ENCODE results near the gene CHST1.

DNA sequence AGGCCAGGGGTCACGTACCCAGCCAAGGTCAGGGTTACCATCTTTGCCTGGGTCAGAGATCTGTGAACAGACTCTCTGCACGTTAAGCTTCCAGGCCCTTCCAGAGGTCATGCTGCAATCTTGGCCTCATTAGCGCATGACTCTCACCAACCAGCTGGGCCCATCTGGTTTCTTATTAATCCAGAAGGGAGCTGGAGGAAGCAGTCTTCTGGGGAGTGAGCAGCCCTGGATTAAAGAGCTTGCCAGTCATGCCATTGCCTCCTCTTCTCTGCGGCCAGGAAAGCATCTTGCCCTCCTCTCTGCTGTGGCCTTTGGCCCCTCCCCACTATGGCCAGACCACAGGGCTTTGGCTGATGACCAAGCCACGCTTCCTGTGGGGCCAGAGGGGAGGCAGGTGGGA lies 57.4 kb downstream of the CHST1 start:
- TF ChIP-seq, protein P1, sequence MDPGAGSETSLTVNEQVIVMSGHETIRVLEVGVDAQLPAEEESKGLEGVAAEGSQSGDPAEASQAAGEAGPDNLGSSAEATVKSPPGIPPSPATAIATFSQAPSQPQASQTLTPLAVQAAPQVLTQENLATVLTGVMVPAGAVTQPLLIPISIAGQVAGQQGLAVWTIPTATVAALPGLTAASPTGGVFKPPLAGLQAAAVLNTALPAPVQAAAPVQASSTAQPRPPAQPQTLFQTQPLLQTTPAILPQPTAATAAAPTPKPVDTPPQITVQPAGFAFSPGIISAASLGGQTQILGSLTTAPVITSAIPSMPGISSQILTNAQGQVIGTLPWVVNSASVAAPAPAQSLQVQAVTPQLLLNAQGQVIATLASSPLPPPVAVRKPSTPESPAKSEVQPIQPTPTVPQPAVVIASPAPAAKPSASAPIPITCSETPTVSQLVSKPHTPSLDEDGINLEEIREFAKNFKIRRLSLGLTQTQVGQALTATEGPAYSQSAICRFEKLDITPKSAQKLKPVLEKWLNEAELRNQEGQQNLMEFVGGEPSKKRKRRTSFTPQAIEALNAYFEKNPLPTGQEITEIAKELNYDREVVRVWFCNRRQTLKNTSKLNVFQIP (CRISPR knock-in tag; IDR thresholded peaks at IDR 0.05; ENCODE audit: borderline replicate concordance, low read depth) = no peak
- TF ChIP-seq ESRRG (CRISPR knock-in tag; IDR thresholded peaks at IDR 0.05) (no peak), TCF4 (CRISPR knock-in tag; IDR thresholded peaks at IDR 0.05; ENCODE audit: borderline replicate concordance) (no peak), TOX (CRISPR knock-in tag; IDR thresholded peaks at IDR 0.05; ENCODE audit: borderline replicate concordance) (no peak), OSR1 (CRISPR knock-in tag; IDR thresholded peaks at IDR 0.05) (no peak), ARNTL (CRISPR knock-in tag; IDR thresholded peaks at IDR 0.05; ENCODE audit: borderline replicate concordance, low read depth) (no peak)
- TF ChIP-seq, protein P2, sequence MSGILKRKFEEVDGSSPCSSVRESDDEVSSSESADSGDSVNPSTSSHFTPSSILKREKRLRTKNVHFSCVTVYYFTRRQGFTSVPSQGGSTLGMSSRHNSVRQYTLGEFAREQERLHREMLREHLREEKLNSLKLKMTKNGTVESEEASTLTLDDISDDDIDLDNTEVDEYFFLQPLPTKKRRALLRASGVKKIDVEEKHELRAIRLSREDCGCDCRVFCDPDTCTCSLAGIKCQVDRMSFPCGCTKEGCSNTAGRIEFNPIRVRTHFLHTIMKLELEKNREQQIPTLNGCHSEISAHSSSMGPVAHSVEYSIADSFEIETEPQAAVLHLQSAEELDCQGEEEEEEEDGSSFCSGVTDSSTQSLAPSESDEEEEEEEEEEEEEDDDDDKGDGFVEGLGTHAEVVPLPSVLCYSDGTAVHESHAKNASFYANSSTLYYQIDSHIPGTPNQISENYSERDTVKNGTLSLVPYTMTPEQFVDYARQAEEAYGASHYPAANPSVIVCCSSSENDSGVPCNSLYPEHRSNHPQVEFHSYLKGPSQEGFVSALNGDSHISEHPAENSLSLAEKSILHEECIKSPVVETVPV (CRISPR knock-in tag; IDR thresholded peaks at IDR 0.05) = no peak
